SK-N-SH treated with all-trans-retinoic acid at 6 μM for 48 hours (cell line): ENCODE measurements around the gene ADIG.

Source experiments
- ATAC-seq: fragments of 200-7000 bp; cut with Tn5 transposase; 3 replicates; pipeline ENCODE4 v1.9.1; 2020; ENCODE audit warnings: mild to moderate bottlenecking, moderate library complexity
- ARNTL ChIP-seq: fragments of 450-650 bp; formaldehyde crosslinking; IDR thresholded peaks from 2 replicates; pipeline ENCODE4 v1.5.0; 2020; ENCODE audit warnings: low read depth, mild to moderate bottlenecking, moderate library complexity, borderline replicate concordance
- BACH2 ChIP-seq: fragments of 250-450 bp; sonication (Bioruptor Pico); IDR thresholded peaks from 2 replicates; pipeline ENCODE4 v1.9.0; 2021; ENCODE audit warnings: mild to moderate bottlenecking, borderline replicate concordance
- ISL1 ChIP-seq: fragments of 250-450 bp; sonication (Bioruptor Pico); IDR thresholded peaks from 2 replicates; pipeline ENCODE4 v2.1.2; 2022; ENCODE audit warnings: mild to moderate bottlenecking, moderate library complexity
- OSR1 ChIP-seq: fragments of 250-450 bp; sonication (Bioruptor Pico); IDR thresholded peaks from 2 replicates; pipeline ENCODE4 v1.8.0; 2022; ENCODE audit warnings: moderate library complexity, mild to moderate bottlenecking, inconsistent platforms
- PPARA ChIP-seq: fragments of 250-450 bp; sonication (Bioruptor Pico); IDR thresholded peaks from 2 replicates; pipeline ENCODE4 v1.5.0; 2020; ENCODE audit warnings: mild to moderate bottlenecking, borderline replicate concordance
- RARB ChIP-seq: fragments of 250-450 bp; sonication (Bioruptor Pico); IDR thresholded peaks from 2 replicates; pipeline ENCODE4 v1.8.0; 2021; ENCODE audit warnings: mild to moderate bottlenecking, moderate library complexity
- SNAI2 ChIP-seq: fragments of 250-450 bp; sonication (Bioruptor Pico); IDR thresholded peaks from 2 replicates; pipeline ENCODE4 v1.5.0; 2020; ENCODE audit warnings: mild to moderate bottlenecking, moderate library complexity
- TCF4 ChIP-seq: fragments of 250-450 bp; sonication (Bioruptor Pico); IDR thresholded peaks from 2 replicates; pipeline ENCODE4 v1.8.0; 2021; ENCODE audit warnings: mild to moderate bottlenecking, moderate library complexity, borderline replicate concordance
- TOX ChIP-seq: fragments of 250-450 bp; sonication (Bioruptor Pico); IDR thresholded peaks from 2 replicates; pipeline ENCODE4 v1.8.0; 2021; ENCODE audit warnings: mild to moderate bottlenecking, moderate library complexity, borderline replicate concordance
- ZC3H10 ChIP-seq: fragments of 250-450 bp; sonication (Bioruptor Pico); IDR thresholded peaks from 2 replicates; pipeline ENCODE4 v1.5.1; 2021; ENCODE audit warnings: mild to moderate bottlenecking, moderate library complexity
- ZFP3 ChIP-seq: fragments of 250-450 bp; sonication (Bioruptor Pico); IDR thresholded peaks from 2 replicates; pipeline ENCODE4 v1.5.0; 2020; ENCODE audit warnings: mild to moderate bottlenecking, moderate library complexity
- ZFP30 ChIP-seq: fragments of 450-650 bp; formaldehyde crosslinking; IDR thresholded peaks from 2 replicates; pipeline ENCODE4 v1.5.0; 2022; ENCODE audit warnings: mild to moderate bottlenecking, moderate library complexity
- ZNF70 ChIP-seq: fragments of 450-650 bp; formaldehyde crosslinking; IDR thresholded peaks from 2 replicates; pipeline ENCODE4 v1.5.0; 2020; ENCODE audit warnings: mild to moderate bottlenecking, moderate library complexity
- ZNF8 ChIP-seq: fragments of 450-650 bp; formaldehyde crosslinking; IDR thresholded peaks from 2 replicates; pipeline ENCODE4 v1.5.0; 2020; ENCODE audit warnings: mild to moderate bottlenecking, moderate library complexity
- TF ChIP-seq, protein P1 (sequence below): fragments of 250-450 bp; sonication (Bioruptor Pico); IDR thresholded peaks from 2 replicates; pipeline ENCODE4 v1.8.0; 2020; ENCODE audit warnings: mild to moderate bottlenecking, moderate library complexity, borderline replicate concordance
- TF ChIP-seq, protein P2 (sequence below): fragments of 250-450 bp; sonication (Bioruptor Pico); IDR thresholded peaks from 2 replicates; pipeline ENCODE4 v1.5.1; 2020; ENCODE audit warnings: low read depth, mild to moderate bottlenecking, moderate library complexity
- TF ChIP-seq, protein P3 (sequence below): fragments of 250-450 bp; sonication (Bioruptor Pico); IDR thresholded peaks from 2 replicates; pipeline ENCODE4 v1.5.1; 2021; ENCODE audit warnings: mild to moderate bottlenecking, moderate library complexity
- TF ChIP-seq, protein P4 (sequence below): fragments of 250-450 bp; sonication (Bioruptor Pico); IDR thresholded peaks from 2 replicates; pipeline ENCODE4 v1.5.0; 2020; ENCODE audit warnings: mild to moderate bottlenecking, moderate library complexity
- TF ChIP-seq, protein P5 (sequence below): fragments of 250-450 bp; sonication (Bioruptor Pico); IDR thresholded peaks from 2 replicates; pipeline ENCODE4 v1.8.0; 2021; ENCODE audit warnings: low read depth, mild to moderate bottlenecking, moderate library complexity, borderline replicate concordance

Gene ADIG

DNA sequence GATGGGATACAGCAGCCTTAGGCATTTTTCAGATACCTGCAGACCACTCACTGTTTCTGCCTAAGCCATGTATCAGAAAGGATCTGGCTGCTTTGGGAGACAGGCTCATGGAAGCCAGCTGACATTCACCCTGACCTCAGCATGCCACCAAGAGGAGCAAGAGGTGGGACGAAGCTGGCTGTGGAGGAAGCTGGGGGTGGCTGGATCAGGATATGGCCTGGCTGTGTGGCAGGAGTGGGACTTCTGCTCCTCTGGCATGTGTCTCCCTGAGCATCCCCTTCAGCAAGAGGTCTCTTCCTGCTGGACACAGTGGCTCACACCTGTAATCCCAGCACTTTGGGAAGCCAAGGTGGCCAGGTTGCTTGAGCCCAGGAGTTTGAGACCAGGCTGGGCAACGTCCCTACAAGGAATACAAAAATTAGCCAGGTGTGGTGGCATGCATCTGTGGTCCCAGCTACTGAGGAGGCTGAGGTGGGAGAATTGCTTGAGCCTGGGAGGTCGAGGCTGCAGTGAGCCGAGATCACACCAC lies 897 bp downstream of the ADIG start:
- no peak for TF ChIP-seq ISL1 (CRISPR knock-in tag)
- TF ChIP-seq, protein P1, sequence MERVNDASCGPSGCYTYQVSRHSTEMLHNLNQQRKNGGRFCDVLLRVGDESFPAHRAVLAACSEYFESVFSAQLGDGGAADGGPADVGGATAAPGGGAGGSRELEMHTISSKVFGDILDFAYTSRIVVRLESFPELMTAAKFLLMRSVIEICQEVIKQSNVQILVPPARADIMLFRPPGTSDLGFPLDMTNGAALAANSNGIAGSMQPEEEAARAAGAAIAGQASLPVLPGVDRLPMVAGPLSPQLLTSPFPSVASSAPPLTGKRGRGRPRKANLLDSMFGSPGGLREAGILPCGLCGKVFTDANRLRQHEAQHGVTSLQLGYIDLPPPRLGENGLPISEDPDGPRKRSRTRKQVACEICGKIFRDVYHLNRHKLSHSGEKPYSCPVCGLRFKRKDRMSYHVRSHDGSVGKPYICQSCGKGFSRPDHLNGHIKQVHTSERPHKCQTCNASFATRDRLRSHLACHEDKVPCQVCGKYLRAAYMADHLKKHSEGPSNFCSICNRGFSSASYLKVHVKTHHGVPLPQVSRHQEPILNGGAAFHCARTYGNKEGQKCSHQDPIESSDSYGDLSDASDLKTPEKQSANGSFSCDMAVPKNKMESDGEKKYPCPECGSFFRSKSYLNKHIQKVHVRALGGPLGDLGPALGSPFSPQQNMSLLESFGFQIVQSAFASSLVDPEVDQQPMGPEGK (CRISPR knock-in tag), result no peak
- no peak for TF ChIP-seq ZFP3 (CRISPR knock-in tag)
- TF ChIP-seq OSR1 (CRISPR knock-in tag), result no peak
- TF ChIP-seq, protein P2, sequence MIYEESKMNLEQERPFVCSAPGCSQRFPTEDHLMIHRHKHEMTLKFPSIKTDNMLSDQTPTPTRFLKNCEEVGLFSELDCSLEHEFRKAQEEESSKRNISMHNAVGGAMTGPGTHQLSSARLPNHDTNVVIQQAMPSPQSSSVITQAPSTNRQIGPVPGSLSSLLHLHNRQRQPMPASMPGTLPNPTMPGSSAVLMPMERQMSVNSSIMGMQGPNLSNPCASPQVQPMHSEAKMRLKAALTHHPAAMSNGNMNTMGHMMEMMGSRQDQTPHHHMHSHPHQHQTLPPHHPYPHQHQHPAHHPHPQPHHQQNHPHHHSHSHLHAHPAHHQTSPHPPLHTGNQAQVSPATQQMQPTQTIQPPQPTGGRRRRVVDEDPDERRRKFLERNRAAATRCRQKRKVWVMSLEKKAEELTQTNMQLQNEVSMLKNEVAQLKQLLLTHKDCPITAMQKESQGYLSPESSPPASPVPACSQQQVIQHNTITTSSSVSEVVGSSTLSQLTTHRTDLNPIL (CRISPR knock-in tag), result no peak
- TF ChIP-seq ZC3H10, result no peak
- ATAC-seq, result no peak

DNA sequence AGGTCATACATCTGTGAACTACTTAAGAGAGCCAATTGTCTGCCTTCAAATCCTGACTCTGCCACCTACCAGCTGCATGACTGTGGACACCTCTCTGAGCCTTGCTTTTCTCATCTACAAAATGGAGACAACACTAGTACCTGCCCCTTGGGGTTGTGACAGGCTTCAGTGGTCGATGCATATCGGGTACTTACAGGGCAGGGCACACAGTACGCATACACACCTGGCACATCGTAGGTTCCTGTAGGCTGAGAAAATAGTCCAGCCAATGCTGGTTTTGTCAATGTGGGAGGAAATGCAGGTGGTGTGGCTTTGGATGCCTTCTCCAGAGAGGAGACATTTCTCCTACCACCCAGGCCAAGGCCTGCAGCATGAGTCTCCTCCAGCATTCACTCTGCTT lies 2.3 kb downstream of the ADIG start:
- ATAC-seq, result no peak
- TF ChIP-seq ZFP3 (CRISPR knock-in tag) (no peak), BACH2 (no peak), ARNTL (no peak), TOX (CRISPR knock-in tag) (no peak), TCF4 (CRISPR knock-in tag) (no peak), RARB (CRISPR knock-in tag) (no peak), ZNF8 (CRISPR knock-in tag) (no peak), OSR1 (CRISPR knock-in tag) (no peak), ZNF70 (CRISPR knock-in tag) (no peak), SNAI2 (CRISPR knock-in tag) (no peak), PPARA (CRISPR knock-in tag) (no peak), ZFP30 (CRISPR knock-in tag) (no peak)
- TF ChIP-seq, protein P3, sequence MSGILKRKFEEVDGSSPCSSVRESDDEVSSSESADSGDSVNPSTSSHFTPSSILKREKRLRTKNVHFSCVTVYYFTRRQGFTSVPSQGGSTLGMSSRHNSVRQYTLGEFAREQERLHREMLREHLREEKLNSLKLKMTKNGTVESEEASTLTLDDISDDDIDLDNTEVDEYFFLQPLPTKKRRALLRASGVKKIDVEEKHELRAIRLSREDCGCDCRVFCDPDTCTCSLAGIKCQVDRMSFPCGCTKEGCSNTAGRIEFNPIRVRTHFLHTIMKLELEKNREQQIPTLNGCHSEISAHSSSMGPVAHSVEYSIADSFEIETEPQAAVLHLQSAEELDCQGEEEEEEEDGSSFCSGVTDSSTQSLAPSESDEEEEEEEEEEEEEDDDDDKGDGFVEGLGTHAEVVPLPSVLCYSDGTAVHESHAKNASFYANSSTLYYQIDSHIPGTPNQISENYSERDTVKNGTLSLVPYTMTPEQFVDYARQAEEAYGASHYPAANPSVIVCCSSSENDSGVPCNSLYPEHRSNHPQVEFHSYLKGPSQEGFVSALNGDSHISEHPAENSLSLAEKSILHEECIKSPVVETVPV (CRISPR knock-in tag), result no peak
- TF ChIP-seq, protein P2 (CRISPR knock-in tag), result no peak
- TF ChIP-seq, protein P4, sequence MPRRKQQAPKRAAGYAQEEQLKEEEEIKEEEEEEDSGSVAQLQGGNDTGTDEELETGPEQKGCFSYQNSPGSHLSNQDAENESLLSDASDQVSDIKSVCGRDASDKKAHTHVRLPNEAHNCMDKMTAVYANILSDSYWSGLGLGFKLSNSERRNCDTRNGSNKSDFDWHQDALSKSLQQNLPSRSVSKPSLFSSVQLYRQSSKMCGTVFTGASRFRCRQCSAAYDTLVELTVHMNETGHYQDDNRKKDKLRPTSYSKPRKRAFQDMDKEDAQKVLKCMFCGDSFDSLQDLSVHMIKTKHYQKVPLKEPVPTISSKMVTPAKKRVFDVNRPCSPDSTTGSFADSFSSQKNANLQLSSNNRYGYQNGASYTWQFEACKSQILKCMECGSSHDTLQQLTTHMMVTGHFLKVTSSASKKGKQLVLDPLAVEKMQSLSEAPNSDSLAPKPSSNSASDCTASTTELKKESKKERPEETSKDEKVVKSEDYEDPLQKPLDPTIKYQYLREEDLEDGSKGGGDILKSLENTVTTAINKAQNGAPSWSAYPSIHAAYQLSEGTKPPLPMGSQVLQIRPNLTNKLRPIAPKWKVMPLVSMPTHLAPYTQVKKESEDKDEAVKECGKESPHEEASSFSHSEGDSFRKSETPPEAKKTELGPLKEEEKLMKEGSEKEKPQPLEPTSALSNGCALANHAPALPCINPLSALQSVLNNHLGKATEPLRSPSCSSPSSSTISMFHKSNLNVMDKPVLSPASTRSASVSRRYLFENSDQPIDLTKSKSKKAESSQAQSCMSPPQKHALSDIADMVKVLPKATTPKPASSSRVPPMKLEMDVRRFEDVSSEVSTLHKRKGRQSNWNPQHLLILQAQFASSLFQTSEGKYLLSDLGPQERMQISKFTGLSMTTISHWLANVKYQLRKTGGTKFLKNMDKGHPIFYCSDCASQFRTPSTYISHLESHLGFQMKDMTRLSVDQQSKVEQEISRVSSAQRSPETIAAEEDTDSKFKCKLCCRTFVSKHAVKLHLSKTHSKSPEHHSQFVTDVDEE (CRISPR knock-in tag), result no peak
- TF ChIP-seq, protein P1 (CRISPR knock-in tag), result no peak
- TF ChIP-seq, protein P5, sequence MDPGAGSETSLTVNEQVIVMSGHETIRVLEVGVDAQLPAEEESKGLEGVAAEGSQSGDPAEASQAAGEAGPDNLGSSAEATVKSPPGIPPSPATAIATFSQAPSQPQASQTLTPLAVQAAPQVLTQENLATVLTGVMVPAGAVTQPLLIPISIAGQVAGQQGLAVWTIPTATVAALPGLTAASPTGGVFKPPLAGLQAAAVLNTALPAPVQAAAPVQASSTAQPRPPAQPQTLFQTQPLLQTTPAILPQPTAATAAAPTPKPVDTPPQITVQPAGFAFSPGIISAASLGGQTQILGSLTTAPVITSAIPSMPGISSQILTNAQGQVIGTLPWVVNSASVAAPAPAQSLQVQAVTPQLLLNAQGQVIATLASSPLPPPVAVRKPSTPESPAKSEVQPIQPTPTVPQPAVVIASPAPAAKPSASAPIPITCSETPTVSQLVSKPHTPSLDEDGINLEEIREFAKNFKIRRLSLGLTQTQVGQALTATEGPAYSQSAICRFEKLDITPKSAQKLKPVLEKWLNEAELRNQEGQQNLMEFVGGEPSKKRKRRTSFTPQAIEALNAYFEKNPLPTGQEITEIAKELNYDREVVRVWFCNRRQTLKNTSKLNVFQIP (CRISPR knock-in tag), result no peak
